Uterus (tissue), 2 donors: ENCODE data around the gene RBM38.

ENCODE experiments used
- POLR2A ChIP-seq, 2 donors: fragments of 450-650 bp; IDR thresholded peaks; one replicate each; pipeline ENCODE4 v1.6.1; 2016; ENCODE audit warnings: antibody characterized with exemption in 2 of 2, mild to moderate bottlenecking in 1 of 2, moderate library complexity in 1 of 2
- TF ChIP-seq, protein P1 (sequence below), 4 experiments: fragments of 200-600 bp in 2 of 4; fragments of 450-650 bp in 2 of 4; sonication (generic) in 2 of 4; IDR thresholded peaks; one replicate each; pipeline ENCODE4 v1.5.1; 2016 to 2019; ENCODE audit warnings: antibody characterized with exemption in 4 of 4, mild to moderate bottlenecking in 2 of 4, moderate library complexity in 1 of 4

GRCh38 chr20:57397693-57398108, 6.5 kb downstream of the RBM38 start:
- TF ChIP-seq, protein P1, sequence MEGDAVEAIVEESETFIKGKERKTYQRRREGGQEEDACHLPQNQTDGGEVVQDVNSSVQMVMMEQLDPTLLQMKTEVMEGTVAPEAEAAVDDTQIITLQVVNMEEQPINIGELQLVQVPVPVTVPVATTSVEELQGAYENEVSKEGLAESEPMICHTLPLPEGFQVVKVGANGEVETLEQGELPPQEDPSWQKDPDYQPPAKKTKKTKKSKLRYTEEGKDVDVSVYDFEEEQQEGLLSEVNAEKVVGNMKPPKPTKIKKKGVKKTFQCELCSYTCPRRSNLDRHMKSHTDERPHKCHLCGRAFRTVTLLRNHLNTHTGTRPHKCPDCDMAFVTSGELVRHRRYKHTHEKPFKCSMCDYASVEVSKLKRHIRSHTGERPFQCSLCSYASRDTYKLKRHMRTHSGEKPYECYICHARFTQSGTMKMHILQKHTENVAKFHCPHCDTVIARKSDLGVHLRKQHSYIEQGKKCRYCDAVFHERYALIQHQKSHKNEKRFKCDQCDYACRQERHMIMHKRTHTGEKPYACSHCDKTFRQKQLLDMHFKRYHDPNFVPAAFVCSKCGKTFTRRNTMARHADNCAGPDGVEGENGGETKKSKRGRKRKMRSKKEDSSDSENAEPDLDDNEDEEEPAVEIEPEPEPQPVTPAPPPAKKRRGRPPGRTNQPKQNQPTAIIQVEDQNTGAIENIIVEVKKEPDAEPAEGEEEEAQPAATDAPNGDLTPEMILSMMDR (IDR thresholded peaks at IDR 0.05) = no peak
- no peak for TF ChIP-seq POLR2A (IDR thresholded peaks at IDR 0.05)
